ENCODE measurements around the gene MAML3.

Gene MAML3

GRCh38 chr4:140153718-140154571 lies at the start of gene MAML3:
Gene MAML3 (minus strand): TSS chr4:140154184. CDS start chr4:140153327, 857 bp downstream.
- peak; percentile 91 for DNase-seq (ENCODE audit: low spot score)

GRCh38 chr4:140198942-140199341 lies 45.0 kb upstream of the MAML3 start:
- DNase-seq (ENCODE audit: low spot score), result no peak

- DNase-seq (ENCODE audit: low spot score), result no peak
Measured at GRCh38 chr4:140195806-140196205, 41.8 kb upstream of the MAML3 start.

- no peak for DNase-seq (ENCODE audit: low spot score)
Measured at GRCh38 chr4:140189805-140190204, 35.8 kb upstream of the MAML3 start.

GRCh38 chr4:140188975-140189374 lies 35.0 kb upstream of the MAML3 start:
- DNase-seq (ENCODE audit: low spot score), result no peak

- no peak for DNase-seq (ENCODE audit: low spot score)
Measured at GRCh38 chr4:140187316-140187695, 33.3 kb upstream of the MAML3 start.

GRCh38 chr4:140186651-140187315 lies 32.8 kb upstream of the MAML3 start:
- DNase-seq (ENCODE audit: low spot score), result no peak

- DNase-seq (ENCODE audit: low spot score), result no peak
Measured at GRCh38 chr4:140186082-140186438, 32.1 kb upstream of the MAML3 start.

GRCh38 chr4:140185412-140186081 lies 31.6 kb upstream of the MAML3 start:
- DNase-seq (ENCODE audit: low spot score), result no peak

GRCh38 chr4:140183270-140183669 lies 29.3 kb upstream of the MAML3 start:
- no peak for DNase-seq (ENCODE audit: low spot score)

- no peak for DNase-seq (ENCODE audit: low spot score)
Measured at GRCh38 chr4:140180577-140180976, 26.6 kb upstream of the MAML3 start.

GRCh38 chr4:140176735-140177134 lies 22.8 kb upstream of the MAML3 start:
- no peak for DNase-seq (ENCODE audit: low spot score)

- DNase-seq (ENCODE audit: low spot score), result no peak
Measured at GRCh38 chr4:140174543-140174942, 20.6 kb upstream of the MAML3 start.

- DNase-seq (ENCODE audit: low spot score), result no peak
Measured at GRCh38 chr4:140172960-140173359, 19.0 kb upstream of the MAML3 start.

- no peak for DNase-seq (ENCODE audit: low spot score)
Measured at GRCh38 chr4:140170299-140170698, 16.3 kb upstream of the MAML3 start.

GRCh38 chr4:140168936-140169335 lies 15.0 kb upstream of the MAML3 start:
- DNase-seq (ENCODE audit: low spot score), result no peak

GRCh38 chr4:140168474-140168873 lies 14.5 kb upstream of the MAML3 start:
- no peak for DNase-seq (ENCODE audit: low spot score)

- no peak for DNase-seq (ENCODE audit: low spot score)
Measured at GRCh38 chr4:140163029-140163810, 9.2 kb upstream of the MAML3 start.

- no peak for DNase-seq (ENCODE audit: low spot score)
Measured at GRCh38 chr4:140162596-140162995, 8.6 kb upstream of the MAML3 start.

GRCh38 chr4:140158365-140159030 lies 4.5 kb upstream of the MAML3 start:
- DNase-seq (ENCODE audit: low spot score), result no peak

GRCh38 chr4:140157341-140157740 lies 3.4 kb upstream of the MAML3 start:
- DNase-seq (ENCODE audit: low spot score), result no peak

Measured in hematopoietic multipotent progenitor cell treated with erythropoietin and hydrocortisone succinate and interleukin-3 and kit ligand, for 15 days (in vitro differentiated cells).